ENCODE results near the gene PSMD9. TPM values are rescaled to one million over a fixed set of nuclear protein-coding genes. Genes with fewer than 3 reads are reported as not detected.

PSMD9 gene
- total RNA-seq, 1 experiment from 2014 or later, result 55.5 TPM

DNA sequence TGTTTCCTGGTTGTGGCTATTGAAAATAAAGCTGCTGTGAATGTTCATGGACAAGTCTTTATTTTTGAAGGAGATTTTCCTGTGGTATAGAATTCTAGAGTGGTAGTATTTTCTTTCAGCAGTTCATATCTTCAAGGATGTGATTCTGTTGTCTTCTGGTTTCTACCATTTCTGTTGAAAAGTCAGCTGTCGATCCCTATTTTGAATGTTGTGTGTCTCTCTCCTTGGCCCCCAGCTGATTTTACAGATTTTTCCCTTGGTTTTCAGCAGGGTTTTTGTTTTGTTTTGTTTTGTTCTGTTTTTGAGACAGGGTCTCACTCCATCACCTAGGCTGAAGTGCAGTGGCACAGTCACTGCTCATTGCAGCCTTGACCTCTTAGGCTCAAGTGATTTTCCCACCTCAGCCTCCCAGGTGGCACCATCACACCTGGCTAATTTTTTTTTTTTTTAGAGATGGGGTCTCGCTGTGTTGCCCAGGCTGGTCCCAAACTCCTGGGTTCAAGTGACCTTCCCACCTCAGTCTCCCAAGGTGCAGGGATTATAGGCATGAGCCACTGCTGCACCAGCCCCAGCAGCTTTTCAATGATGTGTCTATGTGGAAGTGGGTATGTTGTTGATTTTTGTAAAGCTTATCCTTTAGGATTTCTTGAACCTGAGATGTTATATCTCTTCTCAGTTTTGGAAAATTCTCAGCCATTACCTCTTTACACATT lies 57.9 kb downstream of the PSMD9 start:
- H3K4me1 ChIP-seq (ENCODE audit: control insufficient read depth in 1 of 2, insufficient read depth in 2 of 2, low read length in 2 of 2), result 0 out of 4 replicates have a peak, but pooled peaks cover 0 to 5% of the 10 kb centered on the region in 2 experiments
- no peak overlapping the region for H3K4me3 ChIP-seq (replicated peaks in 1 of 2; ENCODE audit: low read depth in 1 of 2, low read length in 2 of 2)
- H3K9me2 ChIP-seq (ENCODE audit: insufficient read depth), result no peaks in the 10 kb centered on the region
- no peak overlapping the region for H3K4me2 ChIP-seq (ENCODE audit: low read length)
- intact Hi-C loops (cut with micrococcal nuclease), result no loop called here
- H3K27me3 ChIP-seq (ENCODE audit: insufficient read depth, low read length), result no peaks in the 10 kb centered on the region
- H2AFZ ChIP-seq (ENCODE audit: low read depth, low read length, poor library complexity, severe bottlenecking), result no peak overlapping the region
- ChIA-PET POLR2A (no interaction called here), RAD21 (ENCODE audit: low non-redundant PET in 1 of 2, low total read pairs in 2 of 2, uncharacterized antibody in 2 of 2, unreplicated experiment in 2 of 2) (no interaction called here), CTCF (no interaction called here)
- no peaks in the 10 kb centered on the region for H3K36me3 ChIP-seq (ENCODE audit: control insufficient read depth in 1 of 2, insufficient read depth in 2 of 2, low read length in 2 of 2)
- ATAC-seq, result no peak
- no peaks in the 10 kb centered on the region for H4K20me1 ChIP-seq (ENCODE audit: insufficient read depth)
- no peaks in the 10 kb centered on the region for H3K9me3 ChIP-seq (ENCODE audit: control insufficient read depth in 1 of 2, insufficient read depth in 1 of 2, low read depth in 1 of 2, low read length in 2 of 2)
- no TSS peak for BruUV-seq (replicated peaks)
- no peak for DNase-seq (ENCODE audit: low read depth, low spot score)
- no peaks in the 10 kb centered on the region for H3K79me2 ChIP-seq (ENCODE audit: insufficient read depth, low read length)
- no peak overlapping the region for H3K9ac ChIP-seq (ENCODE audit: low read length)
- TF ChIP-seq, protein P1, sequence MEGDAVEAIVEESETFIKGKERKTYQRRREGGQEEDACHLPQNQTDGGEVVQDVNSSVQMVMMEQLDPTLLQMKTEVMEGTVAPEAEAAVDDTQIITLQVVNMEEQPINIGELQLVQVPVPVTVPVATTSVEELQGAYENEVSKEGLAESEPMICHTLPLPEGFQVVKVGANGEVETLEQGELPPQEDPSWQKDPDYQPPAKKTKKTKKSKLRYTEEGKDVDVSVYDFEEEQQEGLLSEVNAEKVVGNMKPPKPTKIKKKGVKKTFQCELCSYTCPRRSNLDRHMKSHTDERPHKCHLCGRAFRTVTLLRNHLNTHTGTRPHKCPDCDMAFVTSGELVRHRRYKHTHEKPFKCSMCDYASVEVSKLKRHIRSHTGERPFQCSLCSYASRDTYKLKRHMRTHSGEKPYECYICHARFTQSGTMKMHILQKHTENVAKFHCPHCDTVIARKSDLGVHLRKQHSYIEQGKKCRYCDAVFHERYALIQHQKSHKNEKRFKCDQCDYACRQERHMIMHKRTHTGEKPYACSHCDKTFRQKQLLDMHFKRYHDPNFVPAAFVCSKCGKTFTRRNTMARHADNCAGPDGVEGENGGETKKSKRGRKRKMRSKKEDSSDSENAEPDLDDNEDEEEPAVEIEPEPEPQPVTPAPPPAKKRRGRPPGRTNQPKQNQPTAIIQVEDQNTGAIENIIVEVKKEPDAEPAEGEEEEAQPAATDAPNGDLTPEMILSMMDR (IDR thresholded peaks at IDR 0.05 in 2 of 3, conservative IDR thresholded peaks at IDR 0.05 in 1 of 3; ENCODE audit: borderline replicate concordance in 1 of 3, insufficient read depth in 1 of 3, low read depth in 2 of 3, low read length in 2 of 3), result no peak
- no peak for TF ChIP-seq POLR2A (IDR thresholded peaks at IDR 0.05; ENCODE audit: borderline replicate concordance, extremely low read depth, insufficient read depth, insufficient read length)
- TF ChIP-seq SP1 (IDR thresholded peaks at IDR 0.05; ENCODE audit: low read depth), result no peak
- TF ChIP-seq FOSL1 (IDR thresholded peaks at IDR 0.05; ENCODE audit: low read depth), result no peak
- no peak for TF ChIP-seq CBX3 (IDR thresholded peaks at IDR 0.05; ENCODE audit: low read depth)
- no peak for TF ChIP-seq RAD21 (IDR thresholded peaks at IDR 0.05; ENCODE audit: low read depth)
- TF ChIP-seq ELF1 (IDR thresholded peaks at IDR 0.05; ENCODE audit: borderline replicate concordance, low read depth), result no peak
- TF ChIP-seq, protein P2, sequence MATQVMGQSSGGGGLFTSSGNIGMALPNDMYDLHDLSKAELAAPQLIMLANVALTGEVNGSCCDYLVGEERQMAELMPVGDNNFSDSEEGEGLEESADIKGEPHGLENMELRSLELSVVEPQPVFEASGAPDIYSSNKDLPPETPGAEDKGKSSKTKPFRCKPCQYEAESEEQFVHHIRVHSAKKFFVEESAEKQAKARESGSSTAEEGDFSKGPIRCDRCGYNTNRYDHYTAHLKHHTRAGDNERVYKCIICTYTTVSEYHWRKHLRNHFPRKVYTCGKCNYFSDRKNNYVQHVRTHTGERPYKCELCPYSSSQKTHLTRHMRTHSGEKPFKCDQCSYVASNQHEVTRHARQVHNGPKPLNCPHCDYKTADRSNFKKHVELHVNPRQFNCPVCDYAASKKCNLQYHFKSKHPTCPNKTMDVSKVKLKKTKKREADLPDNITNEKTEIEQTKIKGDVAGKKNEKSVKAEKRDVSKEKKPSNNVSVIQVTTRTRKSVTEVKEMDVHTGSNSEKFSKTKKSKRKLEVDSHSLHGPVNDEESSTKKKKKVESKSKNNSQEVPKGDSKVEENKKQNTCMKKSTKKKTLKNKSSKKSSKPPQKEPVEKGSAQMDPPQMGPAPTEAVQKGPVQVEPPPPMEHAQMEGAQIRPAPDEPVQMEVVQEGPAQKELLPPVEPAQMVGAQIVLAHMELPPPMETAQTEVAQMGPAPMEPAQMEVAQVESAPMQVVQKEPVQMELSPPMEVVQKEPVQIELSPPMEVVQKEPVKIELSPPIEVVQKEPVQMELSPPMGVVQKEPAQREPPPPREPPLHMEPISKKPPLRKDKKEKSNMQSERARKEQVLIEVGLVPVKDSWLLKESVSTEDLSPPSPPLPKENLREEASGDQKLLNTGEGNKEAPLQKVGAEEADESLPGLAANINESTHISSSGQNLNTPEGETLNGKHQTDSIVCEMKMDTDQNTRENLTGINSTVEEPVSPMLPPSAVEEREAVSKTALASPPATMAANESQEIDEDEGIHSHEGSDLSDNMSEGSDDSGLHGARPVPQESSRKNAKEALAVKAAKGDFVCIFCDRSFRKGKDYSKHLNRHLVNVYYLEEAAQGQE (IDR thresholded peaks at IDR 0.05; ENCODE audit: low read depth), result no peak
- no peak overlapping the region for H3K27ac ChIP-seq (ENCODE audit: low read depth, low read length)

Measured in HCT116 (cell line).